HG03558 (cell line): Measurements from ENCODE around the gene APOBEC3F.
A peak's percentile ranks its signal among the peaks of the same experiment; 100 is the strongest.
"Not testable (repeated sequence)": the region's sequence is repeated elsewhere in the genome, so short reads cannot be mapped to it uniquely, and the experiment has no call there.

Source experiments
- ATAC-seq: cut with Tn5 transposase; IDR thresholded peaks from one replicate; pipeline ENCODE4 v1.9.1; 2021; ENCODE audit warnings: moderate number of reproducible peaks; ENCODE audit not compliant: unreplicated experiment; ENCODE audit errors: extremely low read depth

The APOBEC3F gene

GRCh38 chr22:39040538-39041296 lies at the start of gene APOBEC3F:
TSS of gene APOBEC3F (plus strand) at chr22:39040864. CDS start at chr22:39040961, 97 bp downstream.
- peak; percentile 88 for ATAC-seq

GRCh38 chr22:38992871-38993371 lies 47.7 kb upstream of the APOBEC3F start:
- ATAC-seq: not testable (repeated sequence)

GRCh38 chr22:38996105-38996504 lies 44.6 kb upstream of the APOBEC3F start:
- ATAC-seq: no peak

- ATAC-seq: no peak
These were observed 43.1 kb upstream of the APOBEC3F start for GRCh38 chr22:38997518-38997917.

GRCh38 chr22:39003165-39003638 lies 37.5 kb upstream of the APOBEC3F start:
- no peak for ATAC-seq

- no peak for ATAC-seq
These were observed 33.5 kb upstream of the APOBEC3F start for GRCh38 chr22:39007177-39007576.

- not testable (repeated sequence) for ATAC-seq
These were observed 32.3 kb upstream of the APOBEC3F start for GRCh38 chr22:39008271-39008850.

GRCh38 chr22:39010946-39011345 lies 29.7 kb upstream of the APOBEC3F start:
- no peak for ATAC-seq

- no peak for ATAC-seq
These were observed 27.8 kb upstream of the APOBEC3F start for GRCh38 chr22:39012533-39013511.

- ATAC-seq: not testable (repeated sequence)
These were observed 27.1 kb upstream of the APOBEC3F start for GRCh38 chr22:39013561-39013941.

- ATAC-seq: no peak
These were observed 26.5 kb upstream of the APOBEC3F start, which contains the start of gene APOBEC3C for GRCh38 chr22:39013942-39014722. TSS of gene APOBEC3C (plus strand) at chr22:39014257. CDS start at chr22:39014363, 106 bp downstream.

GRCh38 chr22:39014723-39015121 lies 25.9 kb upstream of the APOBEC3F start:
- ATAC-seq: not testable (repeated sequence)

- ATAC-seq: no peak
These were observed 24.1 kb upstream of the APOBEC3F start for GRCh38 chr22:39016592-39016991.

- no peak for ATAC-seq
These were observed 22.9 kb upstream of the APOBEC3F start for GRCh38 chr22:39017596-39018365.

GRCh38 chr22:39020021-39020651 lies 20.5 kb upstream of the APOBEC3F start:
- not testable (repeated sequence) for ATAC-seq

GRCh38 chr22:39021552-39022250 lies 19.0 kb upstream of the APOBEC3F start:
- ATAC-seq: no peak

GRCh38 chr22:39024519-39025308 lies 15.9 kb upstream of the APOBEC3F start:
- no peak for ATAC-seq
